Vagina (tissue), 2 donors: Measurements from ENCODE around the gene CDKN2A. TPM values are rescaled to one million over a fixed set of nuclear protein-coding genes. Genes with fewer than 3 reads are reported as not detected.
A peak's percentile ranks its signal among the peaks of the same experiment; 100 is the strongest.

Source experiments
- DNase-seq, 2 donors: peaks; one replicate each; pipeline ENCODE4 v3.0.0-alpha.2; 2017; ENCODE audit errors: extremely low spot score in 2 of 2
- H3K27ac ChIP-seq: fragments of 200-600 bp; sonication (generic); one replicate; pipeline ENCODE4 v1.5.1; 2019
- H3K27me3 ChIP-seq: fragments of 200-600 bp; sonication (generic); one replicate; pipeline ENCODE4 v1.5.1; 2019
- H3K36me3 ChIP-seq, 2 donors: fragments of 200-600 bp; sonication (generic); one replicate each; pipeline ENCODE4 v1.5.1; 2017 to 2019
- H3K4me1 ChIP-seq: fragments of 200-600 bp; sonication (generic); one replicate; pipeline ENCODE4 v1.5.1; 2019
- H3K4me3 ChIP-seq, 2 donors: fragments of 200-600 bp; sonication (generic); 1 replicate in 1 of 2; 2 replicates in 1 of 2; pipeline ENCODE4 v1.5.1; 2016 to 2019
- H3K9me3 ChIP-seq: fragments of 200-600 bp; sonication (generic); one replicate; pipeline ENCODE4 v1.5.1; 2019
- CTCF ChIP-seq, 3 experiments: fragments of 450-650 bp in 2 of 3; fragments of 200-600 bp in 1 of 3; sonication (generic) in 1 of 3; IDR thresholded peaks; one replicate each; pipeline ENCODE4 v1.5.1; 2017 to 2019; ENCODE audit warnings: antibody characterized with exemption in 3 of 3, mild to moderate bottlenecking in 2 of 3, moderate library complexity in 2 of 3
- POLR2A ChIP-seq, 2 donors: fragments of 450-650 bp; IDR thresholded peaks; one replicate each; pipeline ENCODE4 v1.6.1; 2017; ENCODE audit warnings: antibody characterized with exemption in 2 of 2, mild to moderate bottlenecking in 2 of 2, moderate library complexity in 2 of 2
- POLR2AphosphoS5 ChIP-seq, 2 donors: sonication (generic); formaldehyde crosslinking; IDR thresholded peaks; one replicate each; pipeline ENCODE4 v1.9.0; 2017; ENCODE audit warnings: antibody characterized with exemption in 2 of 2, mild to moderate bottlenecking in 2 of 2, low read depth in 1 of 2; ENCODE audit not compliant: insufficient read depth in 1 of 2
- intact Hi-C: fragments of 100-400 bp; cut with DNase I; formaldehyde crosslinking; loops from one replicate; pipeline ENCODE4 v1.15.1; 2023
- total RNA-seq: library from RNA; depleted of rRNA; stranded (reverse); fragments of >200 nt; gene quantifications from one replicate; pipeline ENCODE4 v1.2.3, GENCODE V29; 2016

CDKN2A gene
- total RNA-seq, 1 donor from 2014 or later: 25.8 TPM

- no peak for DNase-seq
- peaks cover 18% of the 10 kb centered on the region for H3K27me3 ChIP-seq
- peaks cover 17% of the 10 kb centered on the region for H3K4me1 ChIP-seq
- H3K9me3 ChIP-seq: no peaks in the 10 kb centered on the region
- no peaks in the 10 kb centered on the region for H3K36me3 ChIP-seq
- no peak for TF ChIP-seq POLR2AphosphoS5 (IDR thresholded peaks at IDR 0.05; ENCODE audit: insufficient read depth in 1 of 2, low read depth in 1 of 2)
- peak overlapping the region; percentile 27 to 34 for H3K4me3 ChIP-seq
- intact Hi-C loops: no loop called here
- no peak overlapping the region for H3K27ac ChIP-seq
Observed at GRCh38 chr9:21974343-21974721, 19.9 kb downstream of the CDKN2A start.

GRCh38 chr9:21972361-21972760 lies 21.8 kb downstream of the CDKN2A start:
- TF ChIP-seq POLR2AphosphoS5 (IDR thresholded peaks at IDR 0.05; ENCODE audit: insufficient read depth in 1 of 2, low read depth in 1 of 2) (no peak), CTCF (IDR thresholded peaks at IDR 0.05) (no peak), POLR2A (IDR thresholded peaks at IDR 0.05) (no peak)
- intact Hi-C loops: no loop called here
- H3K9me3 ChIP-seq: no peaks in the 10 kb centered on the region
- peaks cover 26% of the 10 kb centered on the region for H3K27me3 ChIP-seq
- no peaks in the 10 kb centered on the region for H3K36me3 ChIP-seq
- peaks cover 17% of the 10 kb centered on the region for H3K4me1 ChIP-seq
- H3K4me3 ChIP-seq: no peak overlapping the region
- DNase-seq: no peak
- H3K27ac ChIP-seq: no peak overlapping the region

- intact Hi-C loops: no loop called here
- TF ChIP-seq POLR2A (IDR thresholded peaks at IDR 0.05) (no peak), CTCF (IDR thresholded peaks at IDR 0.05) (no peak)
- no peak overlapping the region for H3K4me3 ChIP-seq
- peaks cover 26% of the 10 kb centered on the region for H3K27me3 ChIP-seq
- H3K9me3 ChIP-seq: no peaks in the 10 kb centered on the region
- DNase-seq: no peak
- H3K27ac ChIP-seq: no peak overlapping the region
- H3K36me3 ChIP-seq: no peaks in the 10 kb centered on the region
- H3K4me1 ChIP-seq: peaks cover 17% of the 10 kb centered on the region
Observed at GRCh38 chr9:21970800-21971640, 23.2 kb downstream of the CDKN2A start.

DNA sequence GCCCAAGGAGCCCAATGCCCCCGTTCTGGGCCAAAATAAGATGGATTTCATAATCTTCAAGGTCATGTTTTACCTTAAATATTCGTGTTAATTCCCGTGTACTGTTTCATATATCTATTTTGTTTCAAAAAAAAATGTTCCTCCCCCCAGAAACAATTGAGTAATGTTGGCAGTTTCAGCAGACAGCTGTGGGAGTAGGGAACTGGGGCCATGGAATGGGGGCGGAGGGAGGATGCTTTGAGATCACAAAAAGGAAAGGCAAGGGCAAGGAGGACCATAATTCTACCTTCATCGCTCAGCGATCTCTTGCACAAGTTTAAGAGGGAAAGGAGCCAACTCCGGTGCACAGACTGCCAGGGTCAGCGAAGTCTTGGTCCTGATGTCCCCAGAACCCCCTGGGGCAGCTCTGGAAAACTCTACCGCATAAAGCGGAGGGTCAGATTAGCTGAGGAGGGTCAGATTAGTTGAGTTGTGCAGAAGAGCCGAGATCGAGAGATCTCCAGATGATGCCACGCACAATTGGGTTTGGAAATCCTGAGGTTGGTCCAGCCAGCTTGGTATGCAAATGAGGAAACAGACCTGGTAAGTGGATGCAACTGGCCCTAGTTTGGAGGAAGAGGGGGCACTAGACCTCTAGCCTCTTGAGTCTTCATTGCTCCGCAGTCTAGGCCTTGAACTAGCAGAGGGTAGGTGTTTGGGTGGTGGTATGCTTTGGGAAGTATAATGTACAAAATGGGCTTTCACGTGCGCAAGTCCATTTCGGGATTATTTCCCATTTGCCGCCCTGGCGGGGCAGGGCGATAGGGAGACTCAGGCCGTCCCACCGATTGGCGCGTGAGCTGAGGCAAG lies 24.0 kb downstream of the CDKN2A start:
- no peaks in the 10 kb centered on the region for H3K9me3 ChIP-seq
- intact Hi-C loops: no loop called here
- H3K4me1 ChIP-seq: peaks cover 17% of the 10 kb centered on the region
- H3K27ac ChIP-seq: no peak overlapping the region
- no peak overlapping the region for H3K4me3 ChIP-seq
- peaks cover 26% of the 10 kb centered on the region for H3K27me3 ChIP-seq
- TF ChIP-seq POLR2A (IDR thresholded peaks at IDR 0.05) (no peak), CTCF (IDR thresholded peaks at IDR 0.05) (no peak), POLR2AphosphoS5 (IDR thresholded peaks at IDR 0.05; ENCODE audit: insufficient read depth in 1 of 2, low read depth in 1 of 2) (no peak)
- no peak for DNase-seq
- no peaks in the 10 kb centered on the region for H3K36me3 ChIP-seq

GRCh38 chr9:21969011-21969940 lies 24.9 kb downstream of the CDKN2A start:
- Histone ChIP-seq H3K4me1 (peaks cover 15% of the 10 kb centered on the region), H3K36me3 (no peaks in the 10 kb centered on the region), H3K9me3 (no peaks in the 10 kb centered on the region), H3K27ac (no peak overlapping the region), H3K27me3 (peaks cover 22% of the 10 kb centered on the region), H3K4me3 (no peak overlapping the region)
- intact Hi-C loops: no loop called here
- no peak for TF ChIP-seq CTCF (IDR thresholded peaks at IDR 0.05)
- no peak for TF ChIP-seq POLR2AphosphoS5 (IDR thresholded peaks at IDR 0.05; ENCODE audit: insufficient read depth in 1 of 2, low read depth in 1 of 2)
- TF ChIP-seq POLR2A (IDR thresholded peaks at IDR 0.05): no peak
- no peak for DNase-seq
